Caco-2 (cell line): ENCODE results near the gene TTYH1. TPM values are rescaled to one million over a fixed set of nuclear protein-coding genes. Genes with fewer than 3 reads are reported as not detected.

ENCODE experiments used
- BruUV-seq: library from RNA; stranded (reverse); fragments of 400-500 nt; replicated peaks from 2 replicates; lab custom pipeline; 2021; lab: Mats Ljungman, UMichigan
- CTCF ChIA-PET: fragments of 300-600 bp; sonication (Branson Sonifier 250); formaldehyde crosslinking; loops from one replicate; lab custom pipeline; 2022; ENCODE audit warnings: antibody characterized with exemption; lab: Charles Lee
- POLR2A ChIA-PET: fragments of 300-600 bp; sonication (Branson Sonifier 250); formaldehyde crosslinking; loops from one replicate; lab custom pipeline; 2022; ENCODE audit warnings: antibody characterized with exemption; lab: Charles Lee
- DNase-seq, 2 experiments: peaks; one replicate each; pipeline versions ENCODE4 v3.0.0 to v3.0.0-alpha.2; 2020 to 2022
- H3K27me3 ChIP-seq: replicated peaks from 2 replicates; pipeline ENCODE4 v1.6.0; 2011; ENCODE audit warnings: low read length; ENCODE audit not compliant: control insufficient read depth, insufficient read depth
- H3K36me3 ChIP-seq: 2 replicates; pipeline ENCODE4 v1.5.1; 2011; ENCODE audit warnings: low read length; ENCODE audit not compliant: control insufficient read depth, insufficient read depth
- H3K4me1 ChIP-seq: fragments of 250-450 bp; sonication (Bioruptor Pico); 2 replicates; pipeline ENCODE4 v1.5.1; 2020; ENCODE audit warnings: mild to moderate bottlenecking
- H3K4me3 ChIP-seq: 2 replicates; pipeline ENCODE4 v1.5.1; 2011; ENCODE audit warnings: low read depth, mild to moderate bottlenecking, control low read depth, low read length
- H3K9me3 ChIP-seq: fragments of 250-450 bp; sonication (Bioruptor Pico); 2 replicates; pipeline ENCODE4 v1.5.1; 2020; ENCODE audit warnings: mild to moderate bottlenecking, moderate library complexity
- H3K27ac Mint-ChIP-seq: one replicate; pipeline ENCODE4 v1.8.0; 2022; ENCODE audit warnings: mixed read lengths; ENCODE audit not compliant: unreplicated experiment
- H3K27me3 Mint-ChIP-seq: one replicate; pipeline ENCODE4 v1.8.0; 2022; ENCODE audit warnings: mixed read lengths; ENCODE audit not compliant: insufficient read depth, unreplicated experiment
- H3K36me3 Mint-ChIP-seq: one replicate; pipeline ENCODE4 v1.8.0; 2022; ENCODE audit warnings: mild to moderate bottlenecking, mixed read lengths; ENCODE audit not compliant: insufficient read depth, unreplicated experiment
- H3K4me1 Mint-ChIP-seq: one replicate; pipeline ENCODE4 v1.8.0; 2022; ENCODE audit warnings: low read depth, mixed read lengths; ENCODE audit not compliant: unreplicated experiment
- H3K4me3 Mint-ChIP-seq: one replicate; pipeline ENCODE4 v1.8.0; 2022; ENCODE audit warnings: mild to moderate bottlenecking, moderate library complexity, mixed read lengths; ENCODE audit not compliant: unreplicated experiment
- H3K9me3 Mint-ChIP-seq: one replicate; pipeline ENCODE4 v1.8.0; 2022; ENCODE audit warnings: mixed read lengths; ENCODE audit not compliant: unreplicated experiment
- intact Hi-C: fragments of 100-400 bp; cut with micrococcal nuclease; formaldehyde crosslinking; loops from one replicate; pipeline ENCODE4 v1.10.0; 2022; ENCODE audit not compliant: unreplicated experiment
- total RNA-seq: library from RNA; stranded (reverse); gene quantifications from 2 replicates; pipeline ENCODE4 v1.2.3, GENCODE V29; 2022
- TF ChIP-seq, protein P1 (sequence below), 2 experiments: fragments of 200-600 bp in 1 of 2; IDR thresholded peaks; 1 replicate in 1 of 2; 2 replicates in 1 of 2; pipeline versions ENCODE4 v1.5.1 to v1.8.0; 2011 to 2022; ENCODE audit warnings: antibody characterized with exemption in 1 of 2, control low read depth in 1 of 2, inconsistent platforms in 1 of 2, low read depth in 1 of 2, low read length in 1 of 2, mild to moderate bottlenecking in 1 of 2, moderate library complexity in 1 of 2; ENCODE audit not compliant: insufficient read depth in 1 of 2, severe bottlenecking in 1 of 2, unreplicated experiment in 1 of 2

TTYH1 gene
- total RNA-seq, 1 experiment from 2014 or later = not detected

DNA sequence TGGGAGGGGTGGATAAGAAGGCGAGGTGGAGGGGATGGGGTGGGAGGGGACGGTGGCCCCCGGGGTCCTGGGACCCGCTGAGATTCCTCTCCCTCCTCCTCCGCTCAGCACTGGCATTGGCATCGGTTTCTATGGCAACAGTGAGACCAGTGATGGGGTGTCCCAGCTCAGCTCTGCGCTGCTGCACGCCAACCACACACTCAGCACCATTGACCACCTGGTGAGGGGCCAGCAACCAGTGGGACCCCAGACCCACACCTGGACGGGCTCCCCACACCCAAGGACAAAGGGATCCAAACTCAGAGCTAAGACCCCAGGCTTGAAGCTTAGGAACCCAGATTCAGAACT lies 5.9 kb downstream of the TTYH1 start:
- no peaks in the 10 kb centered on the region for H3K27me3 ChIP-seq
- ChIA-PET CTCF (no interaction called here), POLR2A (no interaction called here)
- intact Hi-C loops = no loop called here
- no peak for DNase-seq
- Mint-ChIP-seq H3K27ac (no peak overlapping the region), H3K9me3 (peaks cover 17% of the 10 kb centered on the region), H3K4me1 (peaks cover 7% of the 10 kb centered on the region), H3K36me3 (no peaks in the 10 kb centered on the region), H3K4me3 (no peak overlapping the region), H3K27me3 (no peaks in the 10 kb centered on the region)
- TF ChIP-seq, protein P1, sequence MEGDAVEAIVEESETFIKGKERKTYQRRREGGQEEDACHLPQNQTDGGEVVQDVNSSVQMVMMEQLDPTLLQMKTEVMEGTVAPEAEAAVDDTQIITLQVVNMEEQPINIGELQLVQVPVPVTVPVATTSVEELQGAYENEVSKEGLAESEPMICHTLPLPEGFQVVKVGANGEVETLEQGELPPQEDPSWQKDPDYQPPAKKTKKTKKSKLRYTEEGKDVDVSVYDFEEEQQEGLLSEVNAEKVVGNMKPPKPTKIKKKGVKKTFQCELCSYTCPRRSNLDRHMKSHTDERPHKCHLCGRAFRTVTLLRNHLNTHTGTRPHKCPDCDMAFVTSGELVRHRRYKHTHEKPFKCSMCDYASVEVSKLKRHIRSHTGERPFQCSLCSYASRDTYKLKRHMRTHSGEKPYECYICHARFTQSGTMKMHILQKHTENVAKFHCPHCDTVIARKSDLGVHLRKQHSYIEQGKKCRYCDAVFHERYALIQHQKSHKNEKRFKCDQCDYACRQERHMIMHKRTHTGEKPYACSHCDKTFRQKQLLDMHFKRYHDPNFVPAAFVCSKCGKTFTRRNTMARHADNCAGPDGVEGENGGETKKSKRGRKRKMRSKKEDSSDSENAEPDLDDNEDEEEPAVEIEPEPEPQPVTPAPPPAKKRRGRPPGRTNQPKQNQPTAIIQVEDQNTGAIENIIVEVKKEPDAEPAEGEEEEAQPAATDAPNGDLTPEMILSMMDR (IDR thresholded peaks at IDR 0.05; ENCODE audit: insufficient read depth in 1 of 2, low read depth in 1 of 2, low read length in 1 of 2, severe bottlenecking in 1 of 2, unreplicated experiment in 1 of 2) = no peak
- BruUV-seq = no TSS peak
- H3K9me3 ChIP-seq = no peaks in the 10 kb centered on the region
- no peak overlapping the region for H3K4me3 ChIP-seq
- no peaks in the 10 kb centered on the region for H3K36me3 ChIP-seq
- H3K4me1 ChIP-seq = peaks cover 12% of the 10 kb centered on the region

DNA sequence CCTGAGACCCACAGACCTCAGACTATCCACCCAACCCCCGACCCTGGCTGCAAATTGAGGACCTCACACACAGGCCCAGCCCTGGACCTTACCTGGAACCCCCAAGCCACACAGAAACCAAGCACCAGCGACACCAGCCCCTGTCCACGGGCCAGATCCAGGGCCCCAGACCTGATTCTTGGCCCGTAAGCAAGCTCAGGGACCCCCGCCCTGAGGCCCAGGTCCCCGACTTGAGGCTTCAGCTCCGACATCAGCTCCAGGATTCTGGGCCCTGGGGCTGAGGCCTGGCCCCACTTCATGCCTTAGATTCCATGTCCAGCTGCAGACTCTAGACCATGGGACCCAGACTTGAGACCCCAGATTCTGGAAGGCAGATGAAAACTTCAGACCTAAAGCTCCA lies 6.3 kb downstream of the TTYH1 start:
- H3K27me3 Mint-ChIP-seq = no peaks in the 10 kb centered on the region
- TF ChIP-seq, protein P1 (IDR thresholded peaks at IDR 0.05; ENCODE audit: insufficient read depth in 1 of 2, low read depth in 1 of 2, low read length in 1 of 2, severe bottlenecking in 1 of 2, unreplicated experiment in 1 of 2) = no peak
- H3K4me1 Mint-ChIP-seq = peaks cover 7% of the 10 kb centered on the region

DNA sequence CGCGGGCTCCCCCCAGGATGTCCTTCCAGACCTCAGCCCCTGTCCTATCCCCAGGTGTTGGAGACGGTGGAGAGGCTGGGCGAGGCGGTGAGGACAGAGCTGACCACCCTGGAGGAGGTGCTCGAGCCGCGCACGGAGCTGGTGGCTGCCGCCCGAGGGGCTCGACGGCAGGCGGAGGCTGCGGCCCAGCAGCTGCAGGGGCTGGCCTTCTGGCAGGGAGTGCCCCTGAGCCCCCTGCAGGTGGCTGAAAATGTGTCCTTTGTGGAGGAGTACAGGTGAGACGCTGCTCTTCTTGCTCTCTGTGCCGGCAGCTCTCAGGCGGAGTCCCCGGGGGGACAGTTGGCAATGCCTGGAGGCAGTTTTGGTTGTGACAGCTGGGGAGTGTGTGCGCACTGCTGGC lies 6.9 kb downstream of the TTYH1 start:
- intact Hi-C loops = no loop called here
- peaks cover 7% of the 10 kb centered on the region for H3K4me1 Mint-ChIP-seq
- TF ChIP-seq, protein P1 (IDR thresholded peaks at IDR 0.05; ENCODE audit: insufficient read depth in 1 of 2, low read depth in 1 of 2, low read length in 1 of 2, severe bottlenecking in 1 of 2, unreplicated experiment in 1 of 2) = no peak
- Histone ChIP-seq H3K27me3 (no peaks in the 10 kb centered on the region), H3K4me1 (peaks cover 12% of the 10 kb centered on the region), H3K9me3 (no peaks in the 10 kb centered on the region), H3K36me3 (no peaks in the 10 kb centered on the region), H3K4me3 (no peak overlapping the region)
- DNase-seq = no peak
- no peak overlapping the region for H3K4me3 Mint-ChIP-seq
- BruUV-seq = no TSS peak
- POLR2A ChIA-PET = interaction anchor here (0.6 kb wide), 1 partner anchor 130 kb away, joined by 3 read pairs; no protein-coding TSS in a partner anchor
- H3K27ac Mint-ChIP-seq = no peak overlapping the region
- CTCF ChIA-PET = no interaction called here
- peaks cover 12% of the 10 kb centered on the region for H3K9me3 Mint-ChIP-seq
- no peaks in the 10 kb centered on the region for H3K36me3 Mint-ChIP-seq
- no peaks in the 10 kb centered on the region for H3K27me3 Mint-ChIP-seq

More for the DNA sequence above, 6.3 kb downstream of the TTYH1 start:
- H3K4me1 ChIP-seq = peaks cover 12% of the 10 kb centered on the region
- H3K4me3 ChIP-seq = no peak overlapping the region
- ChIA-PET POLR2A (interaction anchor here (0.6 kb wide), 1 partner anchor 130 kb away, joined by 3 read pairs; no protein-coding TSS in a partner anchor), CTCF (no interaction called here)
- Mint-ChIP-seq H3K27ac (no peak overlapping the region), H3K36me3 (no peaks in the 10 kb centered on the region), H3K4me3 (no peak overlapping the region), H3K9me3 (peaks cover 17% of the 10 kb centered on the region)
- H3K36me3 ChIP-seq = no peaks in the 10 kb centered on the region
- no peaks in the 10 kb centered on the region for H3K9me3 ChIP-seq
- BruUV-seq = no TSS peak
- no peaks in the 10 kb centered on the region for H3K27me3 ChIP-seq
- intact Hi-C loops = no loop called here
- DNase-seq = no peak
